Transverse colon (tissue), 4 donors: ENCODE measurements around the gene CHRM4.

ENCODE experiments used
- EP300 ChIP-seq: sonication (generic); formaldehyde crosslinking; IDR thresholded peaks from one replicate; pipeline ENCODE4 v1.6.1; 2017; ENCODE audit warnings: antibody characterized with exemption, low read depth
- POLR2A ChIP-seq: fragments of 450-650 bp; IDR thresholded peaks from one replicate; pipeline ENCODE4 v1.6.1; 2016; ENCODE audit warnings: antibody characterized with exemption, mild to moderate bottlenecking, moderate library complexity
- POLR2AphosphoS5 ChIP-seq, 3 donors: sonication (generic); formaldehyde crosslinking; IDR thresholded peaks; one replicate each; pipeline ENCODE4 v1.6.1; 2016; ENCODE audit warnings: antibody characterized with exemption in 3 of 3
- TF ChIP-seq, protein P1 (sequence below), 5 experiments: fragments of 200-600 bp in 3 of 5; fragments of 450-650 bp in 2 of 5; sonication (generic) in 3 of 5; IDR thresholded peaks; 1 replicate in 2 of 5; 2 replicates in 3 of 5; pipeline ENCODE4 v1.5.1; 2016 to 2017; ENCODE audit warnings: antibody characterized with exemption in 5 of 5, inconsistent platforms in 3 of 5, mild to moderate bottlenecking in 2 of 5, moderate library complexity in 1 of 5

DNA sequence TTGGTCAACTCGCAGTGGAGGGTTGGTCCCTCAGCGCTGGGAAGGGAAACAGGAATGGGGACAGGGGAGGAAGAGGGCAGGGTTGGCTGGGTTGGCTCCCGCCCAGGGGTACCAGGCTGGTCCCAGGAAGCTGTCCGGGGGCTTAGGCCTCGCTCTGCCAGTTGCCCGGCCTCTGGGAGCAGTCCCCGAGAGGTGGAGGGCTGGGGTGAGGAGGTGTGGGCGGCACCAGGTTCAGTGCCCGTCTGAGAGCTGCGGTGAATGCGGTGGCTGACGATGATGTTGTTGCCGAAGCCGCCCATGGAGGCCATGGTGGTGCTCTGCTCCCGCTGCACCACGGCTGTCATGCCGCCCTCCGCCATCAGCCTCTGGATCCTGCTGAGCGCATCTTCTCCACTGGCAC is 6.0 kb upstream of the CHRM4 start:
- TF ChIP-seq POLR2A, result no peak
- TF ChIP-seq, protein P1, sequence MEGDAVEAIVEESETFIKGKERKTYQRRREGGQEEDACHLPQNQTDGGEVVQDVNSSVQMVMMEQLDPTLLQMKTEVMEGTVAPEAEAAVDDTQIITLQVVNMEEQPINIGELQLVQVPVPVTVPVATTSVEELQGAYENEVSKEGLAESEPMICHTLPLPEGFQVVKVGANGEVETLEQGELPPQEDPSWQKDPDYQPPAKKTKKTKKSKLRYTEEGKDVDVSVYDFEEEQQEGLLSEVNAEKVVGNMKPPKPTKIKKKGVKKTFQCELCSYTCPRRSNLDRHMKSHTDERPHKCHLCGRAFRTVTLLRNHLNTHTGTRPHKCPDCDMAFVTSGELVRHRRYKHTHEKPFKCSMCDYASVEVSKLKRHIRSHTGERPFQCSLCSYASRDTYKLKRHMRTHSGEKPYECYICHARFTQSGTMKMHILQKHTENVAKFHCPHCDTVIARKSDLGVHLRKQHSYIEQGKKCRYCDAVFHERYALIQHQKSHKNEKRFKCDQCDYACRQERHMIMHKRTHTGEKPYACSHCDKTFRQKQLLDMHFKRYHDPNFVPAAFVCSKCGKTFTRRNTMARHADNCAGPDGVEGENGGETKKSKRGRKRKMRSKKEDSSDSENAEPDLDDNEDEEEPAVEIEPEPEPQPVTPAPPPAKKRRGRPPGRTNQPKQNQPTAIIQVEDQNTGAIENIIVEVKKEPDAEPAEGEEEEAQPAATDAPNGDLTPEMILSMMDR (IDR thresholded peaks at IDR 0.05), result no peak
- TF ChIP-seq EP300, result no peak
- TF ChIP-seq POLR2AphosphoS5 (IDR thresholded peaks at IDR 0.05), result no peak
